Measurements from ENCODE around the gene GATC.
A peak's percentile ranks its signal among the peaks of the same experiment; 100 is the strongest.

The GATC gene

GRCh38 chr12:120495731-120496412 is 49.6 kb downstream of the GATC start, which contains the start of gene DYNLL1:
Gene DYNLL1, plus strand, starts transcription at chr12:120496113. Its CDS starts 309 bp downstream, at chr12:120496422.
- peak; percentile 69 for DNase-seq (ENCODE audit: low read depth, low spot score)
- peak within 1 kb of the TSS; percentile 70 for H3K27ac ChIP-seq

GRCh38 chr12:120496413-120497340 is 50.4 kb downstream of the GATC start:
- H3K27ac ChIP-seq: peak overlapping the region; percentile 70
- DNase-seq (ENCODE audit: low read depth, low spot score): no peak

DNA sequence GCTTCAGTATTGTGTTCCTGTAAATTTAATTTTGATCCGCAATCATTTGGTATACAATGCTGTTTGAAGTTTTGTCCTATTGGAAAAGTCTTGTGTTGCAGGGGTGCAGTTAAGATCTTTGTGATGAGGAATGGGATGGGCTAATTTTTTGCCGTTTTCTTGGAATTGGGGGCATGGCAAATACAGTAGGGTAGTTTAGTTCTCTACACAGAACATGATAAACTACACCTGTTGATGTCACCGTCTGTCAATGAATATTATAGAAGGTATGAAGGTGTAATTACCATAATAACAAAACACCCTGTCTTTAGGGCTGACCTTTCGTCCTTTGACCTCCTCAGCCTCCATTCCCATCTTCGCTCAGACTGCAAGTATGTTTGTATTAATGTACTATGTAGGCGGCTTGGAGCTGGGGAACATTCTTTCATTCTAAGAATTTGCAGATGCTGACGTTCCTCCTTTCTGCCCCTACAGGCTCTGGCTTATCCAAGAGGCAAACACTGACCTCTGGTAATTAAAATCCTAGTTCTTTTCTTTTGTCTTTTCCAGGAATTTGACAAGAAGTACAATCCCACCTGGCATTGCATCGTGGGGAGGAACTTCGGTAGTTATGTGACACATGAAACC is 51.4 kb downstream of the GATC start:
- H3K27ac ChIP-seq: no peak overlapping the region
- DNase-seq (ENCODE audit: low read depth, low spot score): no peak

- H3K27ac ChIP-seq: peak overlapping the region; percentile 17
- no peak for DNase-seq (ENCODE audit: low read depth, low spot score)
Measured at GRCh38 chr12:120498870-120499515, 52.7 kb downstream of the GATC start.

DNA sequence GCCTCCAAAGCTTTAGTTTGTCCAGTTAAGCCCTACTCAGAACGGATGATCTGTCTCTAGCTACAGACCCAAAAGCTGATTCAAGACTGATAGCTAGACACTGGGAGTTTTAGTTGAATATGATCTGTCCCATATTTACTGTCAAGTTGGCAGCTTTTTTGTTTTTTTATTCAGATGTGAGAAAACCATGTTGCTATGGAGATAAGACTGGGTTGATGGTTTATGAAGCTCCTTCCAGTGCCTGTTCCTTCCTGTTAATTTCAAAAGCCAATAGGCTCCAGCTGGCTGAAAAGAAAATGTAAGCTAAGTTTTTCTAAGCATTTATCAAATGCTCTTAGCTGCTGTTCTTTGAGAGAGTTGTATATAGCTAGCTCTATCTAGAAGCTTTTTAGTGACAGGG is 54.3 kb downstream of the GATC start:
- no peak for DNase-seq (ENCODE audit: low read depth, low spot score)
- H3K27ac ChIP-seq: no peak overlapping the region

DNA sequence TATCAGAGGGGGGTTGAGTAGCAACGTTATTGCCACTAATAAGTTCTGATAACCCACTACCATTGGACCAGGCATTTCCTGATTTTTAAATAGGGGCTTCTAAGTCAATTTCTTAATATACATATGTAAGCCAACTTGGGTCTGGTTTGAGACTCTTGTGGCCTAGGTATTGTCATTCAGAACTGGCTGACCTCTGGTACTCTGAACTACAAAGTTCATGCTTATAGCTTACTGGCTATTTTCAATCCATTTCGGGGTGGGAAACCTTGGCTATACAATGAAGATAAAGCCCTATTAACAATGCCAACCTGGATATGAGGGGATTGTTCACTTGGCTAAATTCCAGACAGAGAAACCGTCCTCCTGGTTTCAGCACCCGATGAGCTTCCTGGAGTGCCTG is 58.3 kb downstream of the GATC start:
- DNase-seq (ENCODE audit: low read depth, low spot score): no peak
- H3K27ac ChIP-seq: no peak overlapping the region

- no peak for DNase-seq (ENCODE audit: low read depth, low spot score)
- H3K27ac ChIP-seq: no peak overlapping the region
Measured at GRCh38 chr12:120508537-120508936, 62.3 kb downstream of the GATC start.
